IPS DF 4.7 (cell line): Measurements from ENCODE around the gene HSPA12A.

Source experiments
- DNase-seq: peaks from one replicate; pipeline ENCODE4 v3.0.0-alpha.2; 2013; ENCODE audit warnings: low spot score; ENCODE audit errors: extremely low read depth

HSPA12A gene

GRCh38 chr10:116744163-116744753 is 1.9 kb upstream of the HSPA12A start:
- no peak for DNase-seq

- DNase-seq, result no peak
These were observed 1.1 kb upstream of the HSPA12A start for GRCh38 chr10:116743266-116744064.

GRCh38 chr10:116741391-116742351 is 695 bp downstream of the HSPA12A start:
- no peak for DNase-seq

DNA sequence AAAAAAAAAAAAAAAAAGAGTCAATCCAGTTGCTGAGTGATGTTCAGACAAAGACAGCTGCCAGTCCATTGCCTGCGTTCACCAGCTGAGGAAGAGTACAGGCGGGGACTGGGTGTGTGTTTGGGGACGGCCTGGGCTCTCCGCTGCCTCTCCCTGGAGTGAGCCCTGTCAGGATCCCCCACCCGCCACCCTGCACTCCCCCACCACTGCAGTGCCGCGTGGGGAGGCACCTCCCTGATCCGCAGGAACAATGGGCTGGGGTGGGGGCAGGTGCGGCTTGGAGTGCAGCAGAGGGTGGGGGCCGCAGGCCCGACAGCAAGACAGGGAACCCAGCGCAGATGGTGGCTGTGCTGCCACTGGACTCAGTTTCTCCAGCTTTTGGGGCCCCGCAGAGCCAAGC is 1.4 kb downstream of the HSPA12A start:
- no peak for DNase-seq

DNA sequence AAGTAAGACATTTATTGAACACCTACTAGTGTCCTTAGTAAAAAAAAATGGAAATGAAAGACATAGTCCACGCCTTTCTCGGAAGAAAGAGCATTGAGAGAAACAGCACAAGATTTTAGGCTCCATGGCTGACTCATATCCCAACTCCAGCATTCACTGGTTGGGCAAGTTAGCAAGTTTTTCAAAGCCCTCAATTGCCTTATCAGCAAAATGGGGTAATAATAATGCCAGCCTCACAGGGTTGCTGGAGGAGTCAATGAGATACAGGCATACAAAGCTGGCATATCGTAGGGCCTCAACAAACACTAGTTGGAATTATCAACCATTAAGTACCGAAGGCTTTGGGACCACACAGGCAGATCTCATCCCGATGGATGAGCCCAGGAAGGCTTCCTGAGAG is 4.0 kb downstream of the HSPA12A start:
- DNase-seq, result no peak

- DNase-seq, result no peak
These were observed 4.6 kb downstream of the HSPA12A start for GRCh38 chr10:116737627-116738327.

DNA sequence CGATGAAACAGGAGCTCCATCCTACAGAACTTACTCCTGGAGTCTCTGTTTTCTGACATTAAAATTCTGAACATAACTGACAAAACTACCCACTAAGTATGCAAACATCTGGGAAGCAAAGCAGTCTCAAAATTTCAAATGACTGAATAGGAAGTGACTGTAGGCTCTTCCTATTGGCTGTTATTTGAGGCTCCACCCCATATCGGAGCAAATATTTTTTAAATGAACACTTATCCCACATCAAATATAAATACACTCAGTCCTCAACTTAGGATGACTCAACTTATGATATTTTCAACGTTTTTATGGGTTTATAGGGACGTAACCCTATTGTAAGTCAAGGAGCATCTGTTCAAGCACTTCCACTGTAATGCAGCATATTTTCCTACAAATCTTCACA is 8.8 kb downstream of the HSPA12A start:
- no peak for DNase-seq

DNA sequence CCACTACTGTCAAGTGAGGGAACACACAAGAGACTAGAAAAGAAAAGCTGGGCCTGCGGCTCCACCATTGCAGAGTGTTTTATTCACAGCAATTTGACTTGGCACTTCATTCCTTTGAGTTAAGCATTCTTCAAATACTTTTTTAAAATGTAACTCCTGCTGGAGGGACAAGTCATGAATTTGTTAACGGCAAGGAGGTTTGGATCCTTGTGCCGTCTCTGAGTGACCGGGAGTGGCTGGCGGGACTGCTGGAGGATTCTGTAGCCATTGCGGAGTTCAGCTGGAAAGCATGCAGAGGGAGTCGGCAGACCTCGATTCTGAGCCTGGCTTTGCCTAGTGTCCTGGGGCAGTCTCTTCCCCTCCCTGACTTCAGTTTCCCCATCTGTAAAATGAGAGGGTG is 9.8 kb downstream of the HSPA12A start:
- DNase-seq, result no peak

DNA sequence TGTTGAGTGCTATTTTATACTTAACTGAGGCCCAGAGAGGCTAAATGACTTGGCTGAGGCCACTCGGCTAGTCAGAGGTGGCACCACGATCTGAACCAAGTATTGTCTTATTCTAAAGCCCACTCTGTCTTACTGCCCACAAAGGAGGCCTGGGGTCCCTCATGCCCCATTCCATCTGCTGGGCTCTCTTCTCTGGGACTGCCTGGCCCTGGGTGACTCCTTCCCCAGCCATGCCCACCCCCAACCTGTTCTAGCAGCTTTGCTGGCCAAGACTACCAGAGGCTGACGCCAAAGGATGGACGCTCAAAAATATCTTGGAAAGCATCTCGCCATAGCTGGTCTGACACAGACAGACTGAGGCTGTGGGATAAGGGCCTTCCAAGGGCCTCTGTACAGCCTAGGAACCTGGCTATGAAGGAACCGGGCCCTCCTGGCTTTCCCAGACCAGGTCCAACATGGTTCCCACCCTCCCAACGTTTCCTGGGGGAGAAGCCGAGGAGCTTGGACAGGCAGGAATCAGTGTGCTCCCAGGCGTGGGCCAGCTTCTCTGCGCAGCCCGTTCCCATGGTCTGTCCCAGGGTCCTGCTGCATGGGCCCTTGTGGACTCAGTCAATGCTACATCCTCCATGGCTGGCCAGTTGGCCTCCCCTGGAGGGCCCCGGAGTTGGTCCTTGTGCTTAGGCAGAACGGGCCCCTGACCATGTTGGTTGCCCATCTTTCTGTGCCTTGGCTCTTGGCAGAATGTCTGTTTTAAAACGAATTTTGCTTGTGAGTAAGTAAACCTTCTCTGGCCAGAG is 11.7 kb downstream of the HSPA12A start:
- no peak for DNase-seq

DNA sequence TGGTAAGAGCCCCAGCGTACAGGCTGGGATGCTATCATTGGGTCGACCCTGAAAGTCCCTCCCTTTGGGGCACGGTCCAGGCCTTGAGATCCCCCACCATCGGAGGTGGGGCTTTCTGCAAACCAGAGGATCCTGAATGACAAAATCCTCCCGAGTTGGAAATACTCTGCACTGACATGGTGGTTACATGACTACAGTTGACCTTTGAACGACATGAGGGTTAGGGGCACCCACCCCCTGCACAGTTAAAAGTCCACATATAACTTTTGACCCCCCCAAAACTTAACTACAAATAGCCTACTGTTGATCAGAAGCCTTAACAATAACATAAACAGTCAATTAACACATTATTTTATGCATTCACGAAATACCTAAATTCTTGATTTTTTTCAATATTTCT is 13.1 kb downstream of the HSPA12A start:
- DNase-seq, result no peak

DNA sequence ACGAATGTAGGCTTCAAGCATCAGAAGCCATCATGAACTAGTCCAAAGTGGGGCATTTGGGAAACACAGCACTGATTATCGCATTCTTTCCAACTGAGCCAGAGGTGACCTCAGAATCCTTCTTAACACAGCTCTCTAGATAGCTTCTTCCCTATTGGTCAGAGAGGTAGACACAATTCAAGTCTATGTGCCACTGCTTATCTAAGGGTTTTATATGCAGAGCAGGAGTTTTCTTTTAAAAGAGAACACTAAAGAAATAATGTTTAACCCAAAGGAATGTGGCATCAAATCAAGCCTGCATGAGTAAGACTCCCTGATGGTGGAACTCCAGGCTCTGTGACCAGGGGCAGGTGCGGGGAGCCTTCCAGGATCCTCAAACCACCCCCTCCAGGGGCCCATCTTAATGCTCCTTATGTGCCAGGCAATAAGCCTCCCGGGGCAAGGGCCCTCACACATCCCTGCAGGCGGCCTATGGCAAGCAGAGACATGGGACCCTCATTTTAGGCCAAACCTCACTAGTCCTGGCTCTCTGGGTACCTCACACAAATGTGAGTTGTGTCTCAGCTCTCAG is 13.8 kb downstream of the HSPA12A start:
- DNase-seq, result no peak

GRCh38 chr10:116723428-116724281 is 18.7 kb downstream of the HSPA12A start:
- DNase-seq, result no peak

- DNase-seq, result no peak
These were observed 19.5 kb downstream of the HSPA12A start for GRCh38 chr10:116722736-116723427.

GRCh38 chr10:116721547-116722392 is 20.6 kb downstream of the HSPA12A start:
- DNase-seq, result no peak

DNA sequence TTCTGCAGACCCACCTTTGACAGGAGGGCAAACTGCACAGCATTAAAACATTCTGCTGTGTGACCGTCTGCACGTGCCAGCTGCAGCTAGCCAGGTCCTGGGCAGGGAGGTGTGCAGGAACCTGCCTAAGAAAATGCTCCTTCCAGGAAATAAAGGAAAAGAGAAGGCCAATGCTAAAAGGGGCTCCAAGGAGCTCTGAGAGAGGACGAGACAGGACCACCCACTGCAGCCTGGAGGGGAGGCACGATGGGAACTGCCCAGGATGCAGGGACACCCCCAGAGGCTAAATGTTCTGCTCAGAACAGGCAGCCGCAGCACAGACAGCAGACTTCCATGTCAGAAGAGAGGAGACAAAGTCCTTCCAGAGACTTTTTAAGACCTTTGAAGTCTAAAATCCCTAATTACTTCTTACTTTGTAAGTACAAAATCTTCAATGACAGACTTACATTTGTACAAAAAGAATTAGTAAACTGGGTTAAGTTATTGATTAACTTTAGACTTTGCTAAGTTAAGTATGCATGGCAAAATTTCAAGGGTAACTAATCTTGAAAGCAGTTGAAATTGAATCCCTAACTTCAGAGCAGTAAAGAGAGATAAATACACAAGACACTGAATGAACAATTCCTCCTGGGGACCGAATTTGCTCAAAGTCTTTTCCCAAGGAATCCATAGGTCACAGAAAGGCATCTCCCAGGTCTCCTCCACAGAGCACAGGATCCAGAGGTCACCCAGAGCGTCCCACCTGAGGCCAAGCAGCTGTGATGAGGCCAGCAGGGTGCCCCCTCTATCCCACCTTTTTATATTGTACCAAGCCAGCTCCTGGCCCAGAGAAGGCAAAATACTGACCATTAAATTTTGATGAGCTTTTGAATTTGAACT is 21.5 kb downstream of the HSPA12A start:
- no peak for DNase-seq

GRCh38 chr10:116720241-116720643 is 22.1 kb downstream of the HSPA12A start:
- no peak for DNase-seq

DNA sequence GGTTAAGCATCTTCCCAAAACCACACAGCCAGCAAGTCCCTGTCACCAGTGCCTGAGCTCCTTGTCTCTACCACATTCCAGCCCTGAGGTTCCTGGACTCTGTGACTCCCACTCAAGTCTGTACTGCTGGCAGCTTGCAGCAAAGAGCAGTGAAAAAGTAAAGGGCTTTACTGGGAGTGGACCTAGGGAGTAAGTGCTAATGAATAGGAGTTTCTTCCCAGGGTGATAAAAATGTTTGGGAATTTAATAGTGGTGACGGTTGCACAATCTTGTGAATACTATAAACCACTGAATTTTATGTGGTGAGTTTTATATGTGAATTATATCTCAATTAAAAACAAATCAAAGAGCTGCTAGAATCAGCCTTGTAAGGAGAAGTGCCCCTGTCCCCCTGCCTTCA is 22.6 kb downstream of the HSPA12A start:
- DNase-seq, result no peak
